Sciatic nerve (tissue), 2 donors: ENCODE data around the gene CFAP53. TPM values are rescaled to one million over a fixed set of nuclear protein-coding genes. Genes with fewer than 3 reads are reported as not detected.
A peak's percentile ranks its signal among the peaks of the same experiment; 100 is the strongest.
"Not testable (repeated sequence)": the region's sequence is repeated elsewhere in the genome, so short reads cannot be mapped to it uniquely, and the experiment has no call there.

Experiments
- ATAC-seq: fragments of 200-7000 bp; cut with Tn5 transposase; one replicate; pipeline ENCODE4 v1.9.1; 2020; ENCODE audit warnings: mild to moderate bottlenecking, moderate library complexity
- DNase-seq: peaks from one replicate; pipeline ENCODE4 v3.0.0-alpha.2; 2020; ENCODE audit warnings: low spot score
- intact Hi-C: fragments of 100-400 bp; cut with DNase I; formaldehyde crosslinking; loops from one replicate; pipeline ENCODE4 v1.14.2; 2022
- total RNA-seq: library from RNA; stranded (reverse); fragmentation: NEBNext Ultra II Directional; extraction: Animal tissue kit (Norgen Biotek cat#: 25700); gene quantifications from one replicate; pipeline ENCODE4 v1.2.1, GENCODE V29; 2021
- donor health status: DM: no; HTN: no; CAD: no.
- donor health status: DM: no; HTN: no; CAD: no.

CFAP53 gene, protein sequence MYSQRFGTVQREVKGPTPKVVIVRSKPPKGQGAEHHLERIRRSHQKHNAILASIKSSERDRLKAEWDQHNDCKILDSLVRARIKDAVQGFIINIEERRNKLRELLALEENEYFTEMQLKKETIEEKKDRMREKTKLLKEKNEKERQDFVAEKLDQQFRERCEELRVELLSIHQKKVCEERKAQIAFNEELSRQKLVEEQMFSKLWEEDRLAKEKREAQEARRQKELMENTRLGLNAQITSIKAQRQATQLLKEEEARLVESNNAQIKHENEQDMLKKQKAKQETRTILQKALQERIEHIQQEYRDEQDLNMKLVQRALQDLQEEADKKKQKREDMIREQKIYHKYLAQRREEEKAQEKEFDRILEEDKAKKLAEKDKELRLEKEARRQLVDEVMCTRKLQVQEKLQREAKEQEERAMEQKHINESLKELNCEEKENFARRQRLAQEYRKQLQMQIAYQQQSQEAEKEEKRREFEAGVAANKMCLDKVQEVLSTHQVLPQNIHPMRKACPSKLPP
- total RNA-seq: 0.98 TPM

DNA sequence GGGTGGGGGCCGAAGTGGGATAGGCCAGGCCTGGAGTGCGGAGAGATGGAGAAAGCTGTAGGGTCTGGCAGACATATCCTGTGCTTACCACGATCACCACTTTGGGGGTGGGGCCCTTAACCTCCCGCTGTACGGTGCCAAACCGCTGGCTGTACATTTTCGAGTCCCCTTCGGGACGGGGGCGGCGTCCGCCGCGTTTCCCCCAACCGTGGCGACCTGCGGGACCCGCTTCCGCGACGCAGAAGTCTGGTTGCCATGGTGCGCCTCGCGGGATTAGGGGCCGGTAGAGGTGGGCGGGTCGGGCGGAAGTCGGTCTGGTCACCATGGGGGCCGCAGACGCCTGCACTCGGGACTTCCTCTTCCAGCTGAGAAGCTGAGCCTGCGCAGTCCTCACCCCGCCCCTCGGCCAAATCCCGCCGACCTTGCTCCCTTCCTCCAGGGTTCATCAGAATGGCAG lies at the start of gene CFAP53:
Gene CFAP53 (minus strand): TSS at position 248 of the 457 bp plus-strand sequence. CDS start 91 bp downstream, at position 157.
- intact Hi-C loops: no loop called here
- peak; percentile 99 for ATAC-seq

DNA sequence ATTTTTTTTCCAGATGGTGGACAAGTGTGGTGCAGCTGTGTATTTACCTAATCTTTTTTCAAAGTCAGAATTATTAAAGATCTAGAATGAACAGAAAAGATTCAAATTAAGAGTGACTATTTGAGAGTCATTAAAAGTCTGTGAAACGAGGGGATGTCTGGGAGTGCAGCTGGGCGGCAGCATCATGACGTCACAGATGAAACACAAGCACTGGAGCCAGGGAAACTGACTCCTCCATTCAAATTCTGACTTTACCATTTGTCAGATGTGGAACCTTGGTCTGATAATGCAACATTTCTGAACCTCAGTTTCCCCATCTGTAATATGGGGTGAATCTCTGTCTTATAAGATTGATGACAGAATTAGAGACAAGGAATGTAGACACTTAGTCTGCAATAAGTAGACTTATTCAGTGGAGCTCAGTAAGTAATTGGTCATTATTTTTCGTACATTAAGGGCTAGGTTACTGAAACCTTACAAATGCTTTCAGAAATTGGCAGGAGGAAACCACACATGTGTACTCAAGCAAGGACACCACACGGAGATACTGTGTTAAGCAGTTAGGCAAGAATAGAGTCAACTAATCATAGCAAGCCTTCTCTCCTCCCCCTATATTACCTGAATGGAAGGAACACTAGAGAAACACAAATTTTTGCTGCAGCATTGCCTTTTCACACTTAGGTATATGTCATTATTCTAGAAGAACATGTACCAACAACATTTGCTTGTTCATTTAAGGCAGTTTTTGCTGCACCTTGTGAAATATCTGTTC lies 49.0 kb upstream of the CFAP53 start:
- intact Hi-C loops: no loop called here
- ATAC-seq: no peak
- no peak for DNase-seq

More for the DNA sequence above, at the start of gene CFAP53:
- peak; percentile 95 for DNase-seq

DNA sequence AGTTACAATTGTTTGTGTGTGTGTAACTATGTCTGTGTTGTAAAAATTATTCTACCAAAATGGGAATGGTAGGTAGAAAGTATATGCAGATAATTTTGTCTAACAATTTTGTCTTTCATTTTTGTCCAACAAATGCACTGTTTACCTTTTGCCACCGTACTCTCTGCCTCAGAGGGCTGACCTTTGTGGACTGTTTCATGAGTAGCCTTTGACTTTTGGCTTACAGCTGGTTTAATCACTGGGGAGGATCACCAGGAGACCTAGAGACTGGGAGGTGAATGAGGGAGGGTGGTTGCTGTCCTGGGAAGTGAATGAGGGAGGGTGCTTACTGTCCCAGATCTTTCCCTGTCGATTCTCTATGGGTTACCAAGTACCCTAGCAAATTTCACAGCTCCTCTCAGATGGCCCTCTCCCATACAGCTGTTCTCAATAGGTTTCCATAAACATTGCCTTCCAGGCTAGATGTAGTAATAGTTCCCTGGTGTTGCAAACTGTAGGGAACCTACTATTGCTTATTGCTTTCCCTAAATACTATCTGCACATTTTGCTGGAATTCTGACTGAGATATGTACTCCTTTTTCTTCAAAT lies 47.7 kb upstream of the CFAP53 start:
- ATAC-seq (no peak), DNase-seq (no peak)
- intact Hi-C loops: no loop called here

DNA sequence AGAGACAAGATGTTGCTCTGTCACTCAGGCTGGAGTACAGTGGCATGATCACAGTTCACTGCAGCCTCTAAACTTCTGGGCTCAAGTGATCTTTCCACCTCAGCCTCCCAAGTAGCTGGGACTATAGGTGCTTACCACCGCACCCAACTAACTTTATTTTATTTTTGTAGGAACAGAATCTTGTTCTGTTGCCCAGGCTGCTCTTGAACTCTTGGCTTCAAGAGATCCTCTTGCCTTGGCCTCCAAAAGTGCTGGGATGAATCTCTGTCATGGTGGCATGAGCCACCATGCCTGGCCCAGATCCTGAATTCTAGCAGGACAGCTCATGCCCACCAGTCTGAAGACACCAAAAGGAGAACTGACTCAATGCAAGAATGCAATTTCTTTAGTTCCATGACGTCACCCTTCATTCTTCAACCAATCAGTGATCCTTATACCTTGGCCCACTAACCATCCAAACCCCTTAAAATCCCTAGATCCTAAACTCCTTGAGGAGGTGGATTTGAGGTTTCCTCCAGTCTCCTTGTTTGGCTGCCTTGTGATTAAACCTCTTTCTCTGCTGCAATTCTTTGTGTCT lies 46.8 kb upstream of the CFAP53 start:
- intact Hi-C loops: no loop called here
- DNase-seq: no peak
- ATAC-seq: no peak

DNA sequence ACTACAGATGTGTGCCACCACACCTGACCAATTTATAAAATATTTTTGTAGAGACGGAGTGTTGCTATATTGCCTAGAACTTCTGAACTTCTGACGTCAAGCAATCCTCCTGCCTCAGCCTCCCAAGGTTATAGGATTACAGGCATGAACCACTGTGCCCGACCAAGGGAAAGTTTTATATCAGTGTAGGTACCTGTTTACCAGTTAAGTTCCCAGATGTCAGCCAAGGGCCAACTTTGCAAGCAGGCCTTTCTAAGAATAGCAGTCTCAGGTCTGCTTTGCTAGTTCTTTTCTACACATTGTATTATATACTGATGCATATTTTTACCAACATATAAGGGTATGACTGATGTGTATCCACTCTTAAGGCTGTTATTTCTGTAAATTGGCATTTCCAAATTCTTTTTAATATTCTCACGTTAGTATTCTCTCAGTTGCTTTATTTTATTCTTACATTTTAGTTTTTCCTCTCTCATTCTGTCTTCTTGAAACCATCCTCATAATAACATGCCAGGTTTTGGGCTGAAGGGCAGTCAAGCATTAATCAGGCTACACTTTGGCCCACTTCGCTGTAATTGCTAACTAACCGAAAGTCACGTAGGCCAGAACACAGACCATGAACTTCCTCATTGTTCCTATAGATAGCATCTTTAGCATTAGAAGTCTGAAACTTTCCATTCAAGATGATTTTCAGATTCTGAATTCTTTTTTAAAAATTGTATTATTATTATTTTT lies 46.2 kb upstream of the CFAP53 start:
- intact Hi-C loops: no loop called here
- DNase-seq (no peak), ATAC-seq (no peak)

DNA sequence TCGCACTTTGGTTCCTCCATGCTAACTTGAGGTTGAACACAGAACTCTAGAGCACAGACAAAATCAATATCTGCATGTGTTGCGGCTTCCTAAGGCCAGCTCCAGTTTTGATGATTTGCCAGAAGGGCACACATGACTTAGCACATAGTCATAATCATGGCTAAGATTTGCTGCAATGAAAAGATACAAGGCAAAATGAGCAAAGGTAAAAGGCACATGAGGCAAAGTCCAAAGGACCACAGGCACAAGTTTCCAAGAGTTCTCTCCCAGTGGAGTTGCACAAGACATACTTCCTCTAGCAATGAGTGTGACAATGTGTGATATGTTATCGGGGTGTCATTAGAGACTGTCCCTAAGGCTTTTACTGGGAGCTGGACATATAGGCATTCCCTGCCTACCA lies 45.4 kb upstream of the CFAP53 start:
- intact Hi-C loops: no loop called here

DNA sequence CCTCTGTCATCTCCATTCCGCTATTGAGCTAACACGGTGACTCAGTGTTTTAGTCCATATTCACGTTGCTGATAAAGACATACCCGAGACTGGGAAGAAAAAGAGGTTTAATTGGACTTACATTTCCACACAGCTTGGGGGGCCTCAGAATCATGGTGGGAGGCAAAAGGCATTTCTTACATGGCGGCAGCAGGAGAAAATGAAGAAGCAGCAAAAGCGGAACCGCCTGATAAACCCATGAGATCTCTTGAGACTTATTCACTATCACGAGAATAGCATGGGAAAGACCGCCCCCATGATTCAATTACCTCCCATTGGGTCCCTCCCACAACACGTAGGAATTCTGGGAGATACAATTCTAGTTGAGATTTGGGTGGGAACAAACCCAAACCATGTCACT lies 43.8 kb upstream of the CFAP53 start:
- intact Hi-C loops: no loop called here
- DNase-seq (no peak), ATAC-seq (no peak)

More for the DNA sequence above, 45.4 kb upstream of the CFAP53 start:
- ATAC-seq (no peak), DNase-seq (no peak)

DNA sequence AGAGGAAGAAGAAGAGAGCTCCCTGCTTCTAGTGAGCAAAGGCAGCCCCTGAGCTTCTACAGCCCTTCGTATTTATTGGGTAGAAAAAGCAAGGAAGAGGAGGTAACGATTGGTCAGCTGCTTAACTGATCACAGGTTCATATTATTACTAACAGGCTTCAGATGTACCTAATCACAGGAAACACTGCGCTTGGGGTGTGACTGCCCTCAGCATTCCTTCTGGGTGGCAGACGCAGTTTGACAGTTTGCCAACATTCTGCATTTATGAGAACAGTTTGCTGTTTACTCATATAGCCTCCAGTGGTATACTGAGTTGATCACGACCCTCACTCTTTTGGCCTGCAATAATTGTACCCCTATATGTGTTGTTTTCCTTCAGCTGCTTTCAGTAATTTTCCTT lies 42.6 kb upstream of the CFAP53 start:
- intact Hi-C loops, DNase-seq, ATAC-seq: not testable (repeated sequence)

DNA sequence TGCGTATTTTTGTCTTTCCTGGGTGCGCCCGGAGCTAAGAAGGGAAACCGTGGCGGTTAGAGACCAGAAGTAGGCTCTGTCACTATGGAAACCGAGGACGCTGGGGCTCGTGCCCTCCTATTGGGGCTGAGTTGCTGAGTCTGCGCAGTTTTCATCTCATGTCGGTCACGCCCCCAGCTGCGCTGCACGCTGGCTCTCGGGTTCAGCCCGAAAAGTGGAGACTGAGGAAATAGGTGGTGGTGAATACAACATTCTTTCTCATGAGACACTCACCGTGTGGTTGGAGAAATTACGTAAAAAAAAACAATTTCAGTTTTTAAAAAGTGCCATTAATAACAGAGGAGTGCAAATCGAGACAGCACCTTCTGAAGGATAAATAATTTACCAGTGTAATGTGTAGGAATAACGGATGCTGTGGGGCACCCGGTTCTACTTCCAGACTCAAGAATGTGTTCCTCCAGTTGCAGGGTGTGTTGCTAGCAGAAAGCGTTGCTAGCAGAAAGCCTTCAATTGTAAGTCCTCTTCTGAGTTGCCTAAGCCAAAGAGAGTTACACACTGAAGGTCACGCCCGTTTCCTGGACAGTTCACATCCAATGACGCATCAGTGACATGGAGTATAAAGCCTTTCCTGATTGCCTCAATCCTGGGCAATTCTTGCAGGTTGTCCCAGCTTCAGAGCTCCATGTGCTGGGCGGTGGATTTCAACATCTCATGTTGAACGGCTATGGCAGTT lies 41.6 kb upstream of the CFAP53 start:
- intact Hi-C loops: no loop called here
- ATAC-seq: peak; percentile 99
- peak; percentile 93 for DNase-seq

DNA sequence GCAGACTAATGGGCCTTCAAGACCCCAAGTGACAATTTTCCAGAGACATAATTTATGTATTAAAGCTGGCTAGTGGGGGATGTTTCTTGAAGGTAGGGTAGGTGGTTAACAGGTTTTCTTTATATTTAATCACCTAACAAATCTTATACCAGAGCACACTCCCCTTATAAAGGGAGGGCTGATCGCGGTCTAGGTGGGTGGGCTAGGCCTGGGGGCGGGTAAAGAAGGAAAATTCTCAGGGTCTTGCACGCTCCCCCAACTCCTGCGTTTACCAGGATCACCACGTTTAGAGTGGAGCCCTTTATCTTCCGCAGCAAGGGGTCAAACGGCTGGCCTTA lies 41.1 kb upstream of the CFAP53 start:
- ATAC-seq (no peak), DNase-seq (no peak)
- intact Hi-C loops: no loop called here

DNA sequence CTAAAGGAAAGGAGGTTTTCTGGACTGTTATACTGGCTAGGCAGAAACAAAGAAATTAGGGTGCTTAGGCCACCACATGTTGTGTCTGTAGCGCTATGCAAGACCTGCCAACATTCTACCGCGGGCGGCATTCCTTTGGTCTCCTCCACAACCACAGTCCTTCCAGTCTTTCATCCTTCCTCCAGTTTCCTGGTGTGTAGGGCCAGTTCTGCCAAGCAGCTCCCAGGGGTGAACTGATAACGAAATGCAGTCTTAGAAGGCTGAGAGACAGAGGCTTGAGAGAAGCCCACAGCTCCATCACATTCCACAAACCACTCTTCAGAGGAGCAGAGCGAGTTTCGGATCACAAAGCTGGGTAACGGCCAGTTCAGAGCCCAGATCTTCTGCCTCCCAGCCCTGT lies 40.6 kb upstream of the CFAP53 start:
- ATAC-seq (peak; percentile 8), DNase-seq (no peak)
- intact Hi-C loops: no loop called here

DNA sequence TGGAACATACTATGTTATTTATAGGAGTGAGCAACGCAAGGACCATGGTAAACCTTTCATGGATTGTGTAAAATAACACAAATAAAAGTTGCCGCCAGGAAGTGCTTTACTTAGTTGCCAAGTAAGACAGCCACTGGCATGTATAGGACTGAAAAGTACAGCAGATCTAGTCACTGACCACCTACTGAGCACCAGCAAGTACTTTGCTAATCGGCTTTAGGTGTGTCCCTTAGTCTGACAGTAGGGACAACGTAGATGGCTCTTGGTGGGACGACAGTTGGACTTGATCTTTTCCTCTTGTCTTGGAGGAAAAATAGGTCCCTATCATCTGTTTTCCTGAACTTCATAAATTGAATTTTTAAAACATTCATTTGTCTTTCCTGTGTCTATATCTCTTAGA lies 34.8 kb upstream of the CFAP53 start:
- ATAC-seq (no peak), DNase-seq (no peak)
- intact Hi-C loops: no loop called here

DNA sequence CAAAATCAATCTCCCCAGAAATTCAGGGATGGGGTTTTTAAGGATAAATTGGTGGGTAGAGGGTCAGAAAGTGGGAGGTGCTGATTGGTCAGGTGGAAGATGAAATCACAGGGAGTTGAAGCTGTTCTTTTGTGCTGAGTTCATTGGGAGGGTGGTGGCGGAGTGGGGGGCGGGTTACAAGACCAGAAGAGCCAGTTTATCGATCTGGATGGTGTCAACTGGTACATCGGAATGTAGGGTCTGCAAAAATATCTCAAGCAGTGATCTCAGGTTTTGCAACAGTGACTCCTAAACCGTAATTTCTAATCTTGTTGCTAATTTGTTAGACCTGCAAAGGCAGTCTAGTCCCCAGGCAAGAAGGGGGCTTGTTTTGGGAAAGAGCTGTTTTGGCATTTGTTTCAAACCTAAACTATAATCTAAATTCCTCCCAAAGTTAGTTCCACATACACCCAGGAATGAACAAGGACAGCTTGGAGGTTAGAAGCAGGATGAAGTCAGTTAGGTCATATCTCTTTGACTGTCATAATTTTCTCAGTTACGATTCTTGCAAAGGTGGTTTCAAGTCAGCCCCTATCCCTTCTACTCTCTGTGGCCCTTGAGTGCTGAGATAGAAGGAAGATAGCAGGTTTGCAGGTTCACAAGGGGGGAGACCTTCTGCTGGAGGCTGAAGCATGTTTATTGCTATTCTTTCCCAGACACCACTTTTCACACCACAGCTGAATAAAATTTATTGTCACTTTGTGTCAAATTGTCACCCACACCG lies 33.5 kb upstream of the CFAP53 start:
- intact Hi-C loops: no loop called here
- ATAC-seq (no peak), DNase-seq (no peak)

DNA sequence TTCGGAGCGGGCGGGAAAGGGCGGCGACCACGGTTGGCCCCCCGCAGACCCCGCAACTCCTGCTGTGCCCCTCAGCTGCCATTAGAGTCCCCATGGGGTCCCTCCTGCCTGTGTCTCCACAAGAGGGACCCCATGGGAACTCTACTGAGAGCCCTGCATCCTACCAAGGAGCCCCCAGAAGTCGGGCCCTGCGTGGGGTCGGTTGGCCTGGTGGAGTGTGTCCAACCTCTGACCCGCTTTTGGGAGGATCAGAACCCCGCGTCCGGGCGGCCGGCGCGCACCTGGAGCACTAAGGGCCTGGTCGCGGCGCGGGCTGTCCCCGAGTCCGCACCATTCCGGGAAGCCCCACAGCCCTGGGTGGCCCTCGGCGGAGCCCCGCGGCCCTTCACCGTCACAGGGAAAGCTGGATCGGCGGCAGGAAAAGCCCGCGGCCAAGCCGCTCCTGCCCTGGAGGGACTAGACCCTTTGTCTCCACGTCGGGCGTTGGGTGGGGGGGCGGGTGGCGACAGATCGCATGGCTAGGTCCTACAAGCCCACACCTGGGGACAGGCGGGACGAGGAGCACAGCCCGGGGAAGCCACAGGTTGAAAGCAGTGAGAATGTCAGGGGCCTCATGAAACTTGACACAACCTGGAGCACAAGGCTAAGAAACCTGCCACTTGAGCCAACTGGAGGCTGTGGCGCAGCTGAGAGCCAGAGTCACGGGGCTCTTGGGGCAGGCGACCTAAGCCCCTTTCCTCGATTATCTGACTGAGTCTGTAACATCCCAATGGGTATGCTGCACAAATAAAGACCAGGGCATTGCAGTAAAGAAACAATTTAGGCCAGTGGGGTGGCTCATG lies 32.4 kb upstream of the CFAP53 start:
- intact Hi-C loops: no loop called here
- DNase-seq: no peak

DNA sequence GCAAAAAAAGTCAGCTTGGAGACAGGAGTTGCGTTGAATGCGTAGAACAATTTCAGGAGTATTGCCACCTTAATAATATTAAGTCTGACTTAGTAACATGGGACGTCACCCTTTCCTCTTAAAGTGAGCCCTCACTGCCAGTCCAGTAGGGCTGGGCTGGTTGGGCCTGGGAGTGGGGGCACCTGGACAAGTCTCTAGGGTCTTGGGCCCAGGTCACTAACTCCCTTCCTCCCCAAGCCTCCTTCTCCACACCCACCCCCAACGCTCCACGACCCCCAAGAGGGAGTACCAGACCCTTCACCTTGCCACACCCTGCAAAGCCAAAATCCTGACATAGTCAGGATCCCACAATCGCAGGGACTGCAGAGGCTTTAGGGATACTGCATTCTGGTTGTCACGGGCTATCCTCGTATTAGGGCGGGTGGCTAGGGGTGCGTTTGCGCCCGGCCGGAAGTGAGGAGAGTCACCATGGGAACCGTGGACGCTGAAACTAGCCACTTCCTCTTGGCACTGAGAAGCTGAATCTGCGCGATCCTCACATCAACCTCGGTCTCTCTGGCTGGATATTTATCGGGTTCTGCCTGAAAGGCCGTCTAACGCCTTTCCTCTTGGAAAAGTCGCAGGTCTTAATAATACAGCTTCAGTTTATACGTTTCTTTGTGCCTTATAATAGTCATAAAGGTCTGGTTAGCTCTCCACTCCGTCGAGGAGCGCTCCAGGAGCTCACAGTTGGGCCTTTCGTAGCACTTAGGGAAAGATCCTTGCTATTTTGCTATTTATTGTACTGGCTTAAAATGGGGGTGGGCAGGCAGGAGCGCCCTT lies 31.5 kb upstream of the CFAP53 start:
- DNase-seq: peak; percentile 88
- ATAC-seq: peak; percentile 95
- intact Hi-C loops: no loop called here

More for the DNA sequence above, 32.4 kb upstream of the CFAP53 start:
- peak; percentile 33 for ATAC-seq

DNA sequence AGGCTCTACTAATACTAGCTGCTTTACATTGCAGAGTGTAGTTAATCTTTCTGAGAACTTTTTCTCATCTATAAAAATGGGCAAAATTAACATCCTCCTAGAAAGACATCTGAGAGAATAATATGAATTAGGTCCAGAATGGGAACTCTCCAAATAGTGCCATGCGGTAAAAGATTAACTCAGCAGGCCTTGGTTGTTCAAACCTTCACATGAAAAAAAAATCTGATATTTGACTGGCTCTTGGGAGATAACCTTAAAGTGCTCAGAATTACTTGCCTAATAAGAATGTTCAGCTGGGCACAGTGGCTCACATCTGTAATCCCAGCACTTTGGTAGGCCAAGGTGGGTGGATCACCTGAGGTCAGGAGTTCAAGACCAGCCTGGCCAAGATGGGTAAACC lies 26.7 kb upstream of the CFAP53 start:
- DNase-seq (no peak), ATAC-seq (no peak)
- intact Hi-C loops: loop anchor here (5.0 kb wide), 1 partner anchor 354 kb away; no protein-coding TSS in a partner anchor
